ENCODE data around the gene CNNM1.

The CNNM1 gene

GRCh38 chr10:99339077-99339476 is 9.9 kb downstream of the CNNM1 start:
- peak; percentile 81 for DNase-seq

- DNase-seq: no peak
These were observed 10.4 kb downstream of the CNNM1 start for GRCh38 chr10:99339563-99340047.

- DNase-seq: no peak
These were observed 11.5 kb downstream of the CNNM1 start for GRCh38 chr10:99340650-99341049.

- DNase-seq: no peak
These were observed 12.1 kb downstream of the CNNM1 start for GRCh38 chr10:99341248-99341647.

GRCh38 chr10:99341860-99342490 is 12.8 kb downstream of the CNNM1 start:
- DNase-seq: peak; percentile 65

DNA sequence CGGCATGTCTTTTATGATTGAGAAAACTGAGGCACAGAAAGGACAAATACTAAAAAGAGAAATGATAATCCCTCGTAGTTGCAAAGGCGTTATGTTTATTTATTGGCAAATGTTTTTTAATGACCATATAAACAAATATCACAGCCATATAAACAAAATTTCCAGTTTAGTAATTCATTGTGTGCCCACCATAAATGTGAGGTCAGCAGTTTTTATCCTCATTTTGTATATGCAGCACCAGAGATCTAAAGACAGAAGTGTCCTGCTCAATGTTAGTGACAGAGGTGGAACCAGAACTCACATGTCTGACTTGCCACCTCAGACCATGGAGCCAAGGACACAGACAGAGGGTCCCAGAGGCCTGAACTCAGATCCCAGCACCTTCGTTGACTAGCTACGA is 14.1 kb downstream of the CNNM1 start:
- no peak for DNase-seq

DNA sequence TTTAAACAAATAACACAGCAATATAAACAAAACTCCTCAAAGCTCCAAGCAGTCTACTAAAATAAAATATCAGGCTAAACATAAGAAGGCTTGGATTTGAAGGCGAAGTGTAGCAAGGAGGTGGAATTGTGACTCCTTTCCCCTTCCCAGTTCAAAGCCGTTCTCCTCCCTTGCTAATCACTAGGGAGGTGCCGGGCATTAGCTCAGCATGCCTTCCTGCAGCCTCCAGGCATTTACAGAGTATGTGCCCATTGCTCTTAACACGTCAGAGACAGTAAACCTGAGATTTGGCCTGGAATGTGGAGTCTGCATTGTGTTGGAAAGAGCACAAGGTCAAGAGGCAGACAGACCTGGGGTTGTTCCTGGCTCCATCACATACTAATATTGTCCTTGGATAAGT is 15.6 kb downstream of the CNNM1 start:
- DNase-seq: no peak

DNA sequence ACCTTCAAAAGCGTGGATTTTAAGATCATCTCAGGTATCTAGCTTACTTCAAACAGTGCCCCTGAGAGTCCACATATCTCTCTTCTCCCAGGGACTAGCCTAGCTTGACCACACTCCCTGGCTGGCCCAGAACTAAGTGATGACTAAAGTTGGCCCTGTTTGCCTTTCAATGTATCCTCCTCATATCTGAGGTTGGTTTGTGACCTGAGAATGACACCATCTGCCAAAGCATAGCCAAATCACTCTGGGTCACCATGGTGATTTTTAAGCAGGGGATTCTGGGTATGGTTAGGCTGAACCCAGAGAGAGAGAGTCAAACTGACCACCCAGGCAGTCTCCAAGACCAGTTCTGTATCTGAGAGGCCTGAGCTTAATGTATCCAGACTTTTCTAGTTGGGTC is 16.2 kb downstream of the CNNM1 start:
- DNase-seq: peak; percentile 42

GRCh38 chr10:99346247-99346646 is 17.1 kb downstream of the CNNM1 start:
- DNase-seq: no peak

GRCh38 chr10:99347672-99348071 is 18.5 kb downstream of the CNNM1 start:
- no peak for DNase-seq

GRCh38 chr10:99353182-99353581 is 24.0 kb downstream of the CNNM1 start:
- no peak for DNase-seq

DNA sequence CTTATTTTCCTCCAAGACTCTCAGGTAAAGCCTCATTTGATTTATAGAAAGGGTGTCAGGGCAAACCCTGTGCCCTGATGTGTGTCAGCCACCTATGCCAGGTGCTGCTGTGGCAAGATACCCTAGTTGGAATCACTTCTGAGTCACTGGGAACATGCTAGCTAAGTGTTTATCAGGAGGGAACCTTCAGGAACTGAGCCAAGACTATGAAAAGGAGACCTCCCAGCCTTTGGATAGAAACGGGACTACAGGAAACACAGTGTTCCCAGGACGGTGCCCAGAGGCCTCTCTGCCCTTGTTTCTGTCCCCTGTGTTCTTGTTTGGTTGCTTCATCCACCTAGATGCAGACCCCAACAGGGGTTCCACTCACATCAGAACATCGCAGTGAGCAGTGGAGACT is 28.5 kb downstream of the CNNM1 start:
- DNase-seq: peak; percentile 10

DNA sequence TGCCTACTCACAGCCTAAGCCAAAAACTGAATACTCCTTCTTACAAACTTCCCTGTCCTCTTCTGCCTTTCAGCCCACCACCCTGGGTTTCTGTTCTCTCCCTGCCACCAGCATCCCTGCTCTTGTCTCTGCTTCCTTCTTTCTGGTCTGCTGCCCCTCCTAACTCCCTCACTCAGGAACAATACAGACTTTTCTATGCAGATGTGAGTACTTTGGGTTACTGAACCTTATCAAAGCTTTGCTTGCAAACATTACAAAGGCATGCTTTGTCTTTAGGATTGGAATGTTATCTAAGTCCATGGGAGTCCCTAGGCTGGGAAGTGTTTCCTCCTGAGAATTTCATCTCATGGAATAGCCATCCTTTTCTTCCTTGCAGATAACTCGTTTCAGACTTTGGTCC is 28.9 kb downstream of the CNNM1 start:
- DNase-seq: peak; percentile 79

DNA sequence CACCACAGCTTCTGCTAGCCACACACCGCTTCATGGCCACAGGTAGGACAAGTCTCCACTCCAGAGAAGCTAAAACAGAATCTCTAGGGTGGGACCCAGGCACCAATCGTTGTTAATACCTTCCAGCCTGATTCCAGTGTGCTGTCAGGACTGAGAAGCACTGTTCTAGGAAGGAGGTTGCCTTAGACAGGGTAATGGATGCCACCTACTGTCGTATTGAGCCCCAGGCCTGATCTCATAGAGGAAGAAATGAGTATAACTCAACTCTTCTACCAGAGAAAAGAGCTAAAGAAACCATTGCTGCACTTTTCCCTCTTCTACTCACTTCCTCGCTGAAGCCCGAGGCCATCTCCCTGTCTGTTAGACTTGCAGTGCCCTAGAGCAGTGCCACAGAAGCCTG is 31.8 kb downstream of the CNNM1 start:
- DNase-seq: no peak

GRCh38 chr10:99364125-99364524 is 35.0 kb downstream of the CNNM1 start:
- peak; percentile 5 for DNase-seq

DNA sequence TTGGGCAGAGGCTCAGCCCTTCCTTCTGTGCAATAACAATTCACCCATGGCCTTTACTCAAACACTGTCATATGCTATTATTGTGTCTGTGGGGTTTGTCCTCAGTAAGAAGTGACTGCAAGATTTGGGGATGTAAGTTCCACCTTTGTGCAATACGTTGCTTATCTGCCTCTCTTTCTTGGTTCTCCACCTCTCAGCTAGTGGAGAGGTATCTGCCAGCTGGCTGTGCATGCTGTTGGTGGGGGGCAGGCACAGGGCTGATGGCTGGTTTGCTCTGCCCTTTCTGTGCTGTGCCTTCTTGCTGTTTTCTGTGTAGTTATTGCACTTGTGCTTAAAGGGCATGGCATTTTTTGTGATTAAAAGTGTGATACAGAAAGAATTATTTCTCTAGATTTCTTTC is 36.2 kb downstream of the CNNM1 start:
- no peak for DNase-seq

DNA sequence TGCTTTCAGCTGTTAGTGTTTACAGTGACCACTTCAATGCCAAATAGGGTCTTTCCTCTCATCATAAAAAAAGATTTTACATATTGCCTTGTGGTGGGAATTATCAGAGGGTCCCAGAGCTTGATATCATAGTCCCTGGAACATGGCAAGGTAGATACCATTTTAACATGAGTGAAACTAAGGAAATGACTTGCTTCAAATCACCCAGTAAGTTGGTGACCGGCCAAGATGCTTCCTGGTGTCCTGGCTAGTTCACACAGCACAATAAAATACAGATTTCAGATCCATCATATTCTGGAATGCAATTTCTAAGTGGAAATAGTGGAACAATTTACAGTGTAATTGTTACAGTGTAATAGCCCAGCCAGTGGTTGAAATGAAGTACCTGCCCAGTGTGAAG is 36.6 kb downstream of the CNNM1 start:
- no peak for DNase-seq

DNA sequence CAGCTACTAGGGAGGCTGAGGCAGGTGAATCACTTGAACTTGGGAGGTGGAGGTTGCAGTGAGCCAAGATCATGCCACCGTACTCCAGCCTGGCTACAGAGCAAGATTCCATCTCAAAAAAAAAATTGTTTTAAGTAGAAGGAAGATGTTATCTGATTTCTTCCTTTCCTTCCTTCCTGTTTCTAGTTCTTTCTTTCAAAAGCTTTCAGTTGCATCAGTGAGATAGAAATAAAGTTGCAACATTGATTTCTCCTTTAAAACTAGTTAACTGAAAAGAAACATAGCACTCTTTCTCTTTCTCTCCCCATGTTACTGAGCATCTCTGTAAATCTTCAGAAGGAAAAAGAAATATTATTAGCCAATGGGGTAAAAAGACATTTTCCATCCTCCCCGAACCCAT is 37.5 kb downstream of the CNNM1 start:
- DNase-seq: no peak

- peak; percentile 72 for DNase-seq
These were observed 39.5 kb downstream of the CNNM1 start for GRCh38 chr10:99368646-99369045.

DNA sequence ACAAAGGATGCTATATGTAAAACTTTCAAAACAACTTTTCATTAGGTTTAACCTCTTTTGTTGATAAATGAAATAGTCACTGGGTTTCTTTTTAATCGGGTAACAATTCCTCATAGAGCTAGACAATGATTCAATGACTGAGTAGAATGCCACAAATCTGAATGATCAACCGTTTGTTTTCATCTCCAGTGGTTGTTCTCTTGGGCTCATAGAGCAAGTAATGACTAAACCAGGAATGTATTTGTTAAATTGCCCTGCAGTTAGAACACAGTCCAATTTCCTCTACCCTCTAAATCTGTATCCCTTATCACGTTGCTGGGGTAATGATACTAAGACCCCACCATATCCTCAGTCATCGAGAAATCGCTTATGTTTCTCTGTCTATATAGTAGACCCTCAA is 40.0 kb downstream of the CNNM1 start:
- DNase-seq: peak; percentile 46

- peak; percentile 15 for DNase-seq
These were observed 40.4 kb downstream of the CNNM1 start for GRCh38 chr10:99369551-99369950.

GRCh38 chr10:99370993-99371392 is 41.8 kb downstream of the CNNM1 start:
- peak; percentile 13 for DNase-seq

DNA sequence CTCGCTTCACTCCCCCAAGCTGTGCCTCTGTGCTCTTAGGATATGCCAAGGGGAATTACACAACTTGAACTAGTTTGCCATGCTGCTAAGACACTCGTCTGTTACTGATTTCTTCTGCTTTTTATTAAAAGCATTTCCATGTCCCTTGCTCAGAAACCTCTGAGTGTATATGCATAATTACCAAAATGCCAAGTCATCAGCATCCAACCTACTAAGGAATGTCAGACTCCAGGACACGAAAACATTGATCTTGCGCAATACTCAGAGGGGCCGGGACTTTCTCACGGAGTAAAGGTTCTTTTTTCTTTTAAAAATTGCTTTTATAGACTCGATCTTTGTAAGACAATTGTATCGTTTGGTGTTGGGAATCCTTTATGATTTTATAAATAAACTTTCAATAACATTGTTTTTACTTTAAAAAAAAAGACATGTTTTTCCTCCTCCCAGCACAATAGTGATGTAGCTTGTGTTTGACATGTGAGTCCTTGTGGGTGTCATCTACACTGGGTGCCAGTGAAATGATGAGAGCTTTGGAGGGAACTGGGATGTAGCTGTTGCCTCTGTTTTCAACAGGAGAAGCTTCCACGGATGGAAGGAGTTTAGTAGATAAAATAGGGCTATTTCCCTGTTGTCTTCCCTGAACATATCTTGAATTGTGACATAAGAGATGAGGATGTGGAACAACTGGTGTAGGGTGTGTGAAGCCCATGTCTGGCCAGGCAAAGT is 43.6 kb downstream of the CNNM1 start:
- DNase-seq: peak; percentile 26

GRCh38 chr10:99374526-99374925 is 45.4 kb downstream of the CNNM1 start:
- DNase-seq: no peak

DNA sequence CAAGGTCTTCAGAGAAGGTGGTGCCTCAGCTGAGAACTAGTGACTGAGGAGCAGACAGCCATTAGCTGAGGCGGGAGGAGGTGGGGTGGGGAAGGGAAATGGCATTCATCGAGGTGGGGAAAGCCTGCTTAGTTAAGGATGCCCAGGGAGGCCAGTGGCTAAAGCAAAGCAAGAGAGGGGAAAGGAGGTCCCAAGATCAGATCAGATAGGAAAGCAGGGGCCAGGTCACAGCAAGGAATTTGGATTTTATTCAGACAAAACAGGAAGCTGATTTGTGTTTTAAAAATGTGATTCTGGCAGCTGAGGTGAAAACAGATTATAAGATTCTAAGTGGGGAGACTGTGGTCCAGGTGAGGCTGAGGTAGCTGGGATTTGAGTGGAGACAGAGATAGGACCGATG is 45.8 kb downstream of the CNNM1 start:
- DNase-seq: no peak
